Liver (tissue), 9 donors: ENCODE measurements around the gene RAPGEF4. TPM values are rescaled to one million over a fixed set of nuclear protein-coding genes. Genes with fewer than 3 reads are reported as not detected.

ENCODE experiments used
- DNase-seq: peaks from one replicate; pipeline ENCODE4 v3.0.0-alpha.2; 2017; ENCODE audit warnings: low spot score
- H3K27ac ChIP-seq, 2 donors: one replicate each; pipeline ENCODE4 v1.7.0; 2013; ENCODE audit warnings: inconsistent platforms in 2 of 2, low read length in 2 of 2, control low read depth in 1 of 2, low read depth in 1 of 2, mild to moderate bottlenecking in 1 of 2
- H3K27me3 ChIP-seq, 4 donors: one replicate each; pipeline versions ENCODE4 v1.6.1 to v1.7.0; 2013; ENCODE audit warnings: low read length in 3 of 4, inconsistent platforms in 1 of 4, mild to moderate bottlenecking in 1 of 4, moderate library complexity in 1 of 4; ENCODE audit not compliant: control insufficient read depth in 4 of 4, insufficient read depth in 4 of 4
- H3K36me3 ChIP-seq, 4 donors: one replicate each; pipeline versions ENCODE4 v1.6.1 to v1.7.0; 2013; ENCODE audit warnings: low read length in 3 of 4, mild to moderate bottlenecking in 3 of 4, low read depth in 1 of 4, moderate library complexity in 1 of 4; ENCODE audit not compliant: control insufficient read depth in 4 of 4, insufficient read depth in 3 of 4
- H3K4me1 ChIP-seq, 4 donors: one replicate each; pipeline versions ENCODE4 v1.6.1 to v1.7.0; 2013; ENCODE audit warnings: low read length in 3 of 4, mild to moderate bottlenecking in 3 of 4, moderate library complexity in 1 of 4; ENCODE audit not compliant: control insufficient read depth in 4 of 4, insufficient read depth in 4 of 4
- H3K4me3 ChIP-seq, 3 donors: one replicate each; pipeline versions ENCODE4 v1.6.1 to v1.7.0; 2013; ENCODE audit warnings: low read length in 3 of 3, control low read depth in 1 of 3, low read depth in 1 of 3, mild to moderate bottlenecking in 1 of 3
- H3K9ac ChIP-seq, 2 donors: one replicate each; pipeline ENCODE4 v1.7.0; 2013; ENCODE audit warnings: low read length in 2 of 2, mild to moderate bottlenecking in 2 of 2, moderate library complexity in 2 of 2, control low read depth in 1 of 2, low read depth in 1 of 2
- H3K9me3 ChIP-seq, 4 donors: one replicate each; pipeline versions ENCODE4 v1.6.1 to v1.7.0; 2013; ENCODE audit warnings: low read length in 3 of 4; ENCODE audit not compliant: control insufficient read depth in 4 of 4
- ATF3 ChIP-seq: IDR thresholded peaks from 2 replicates; pipeline ENCODE4 v1.6.1; 2016; ENCODE audit warnings: antibody characterized with exemption
- CTCF ChIP-seq: fragments of 150-350 bp; IDR thresholded peaks from 2 replicates; pipeline ENCODE4 v1.5.1; 2017; ENCODE audit warnings: improper control_type of control experiment, low read depth, low read length; ENCODE audit not compliant: missing input control
- EGR1 ChIP-seq, 2 donors: IDR thresholded peaks; 2 replicates each; pipeline ENCODE4 v1.6.1; 2016 to 2018; ENCODE audit warnings: antibody characterized with exemption in 2 of 2, low read depth in 2 of 2
- FOXA1 ChIP-seq: IDR thresholded peaks from 2 replicates; pipeline ENCODE4 v1.6.1; 2016; ENCODE audit warnings: antibody characterized with exemption
- FOXA2 ChIP-seq: IDR thresholded peaks from 2 replicates; pipeline ENCODE4 v1.6.1; 2016; ENCODE audit warnings: antibody characterized with exemption
- GABPA ChIP-seq, 2 donors: IDR thresholded peaks in 1 of 2; conservative IDR thresholded peaks in 1 of 2; 2 replicates each; pipeline ENCODE4 v1.6.1; 2016; ENCODE audit warnings: antibody characterized with exemption in 2 of 2, mild to moderate bottlenecking in 1 of 2, moderate library complexity in 1 of 2
- HNF4A ChIP-seq, 2 donors: conservative IDR thresholded peaks; 2 replicates each; pipeline ENCODE4 v1.6.1; 2016; ENCODE audit warnings: antibody characterized with exemption in 2 of 2, mild to moderate bottlenecking in 2 of 2
- HNF4G ChIP-seq: IDR thresholded peaks from 2 replicates; pipeline ENCODE4 v1.6.1; 2016; ENCODE audit warnings: antibody characterized with exemption
- JUND ChIP-seq, 2 donors: IDR thresholded peaks; 2 replicates each; pipeline ENCODE4 v1.6.1; 2016; ENCODE audit warnings: antibody characterized with exemption in 2 of 2
- MAX ChIP-seq: IDR thresholded peaks from 2 replicates; pipeline ENCODE4 v1.6.1; 2016; ENCODE audit warnings: antibody characterized with exemption
- NR2F2 ChIP-seq: IDR thresholded peaks from 2 replicates; pipeline ENCODE4 v1.6.1; 2016; ENCODE audit warnings: antibody characterized with exemption
- RAD21 ChIP-seq, 2 donors: IDR thresholded peaks; 2 replicates each; pipeline ENCODE4 v1.6.1; 2016; ENCODE audit warnings: antibody characterized with exemption in 2 of 2, mild to moderate bottlenecking in 2 of 2
- REST ChIP-seq: IDR thresholded peaks from 2 replicates; pipeline ENCODE4 v1.6.1; 2016; ENCODE audit warnings: antibody characterized with exemption, mild to moderate bottlenecking
- RXRA ChIP-seq, 2 donors: IDR thresholded peaks; 2 replicates each; pipeline ENCODE4 v1.6.1; 2017 to 2018; ENCODE audit warnings: antibody characterized with exemption in 2 of 2, mild to moderate bottlenecking in 1 of 2
- SP1 ChIP-seq: IDR thresholded peaks from 2 replicates; pipeline ENCODE4 v1.6.1; 2018; ENCODE audit warnings: antibody characterized with exemption, mild to moderate bottlenecking
- TAF1 ChIP-seq: conservative IDR thresholded peaks from 2 replicates; pipeline ENCODE4 v1.6.1; 2016; ENCODE audit warnings: antibody characterized with exemption, mild to moderate bottlenecking
- YY1 ChIP-seq: IDR thresholded peaks from 2 replicates; pipeline ENCODE4 v1.6.1; 2016; ENCODE audit warnings: antibody characterized with exemption, mild to moderate bottlenecking
- ZBTB33 ChIP-seq: IDR thresholded peaks from 2 replicates; pipeline ENCODE4 v1.6.1; 2016; ENCODE audit warnings: antibody characterized with exemption
- WGBS: extraction: QIAGEN DNeasy Blood & Tissue Kit; methylation state at CpG from one replicate; pipeline ENCODE4 v1.1.7; 2013; 5-methylcytosine and 5-hydroxymethylcytosine counted together
- polyA plus RNA-seq, 2 donors: library from polyadenylated mRNA; stranded (reverse) in 1 of 2; unstranded in 1 of 2; fragments of 200-250 nt in 1 of 2; fragments of >200 nt in 1 of 2; fragmentation: Nextera tagmentation in 1 of 2; extraction: Ambion mirVana in 1 of 2; gene quantifications; one replicate each; pipeline versions ENCODE4 v1.2.1 to v1.2.3, GENCODE V29; 2013 to 2015
- total RNA-seq, 2 donors: library from RNA; depleted of rRNA; stranded (reverse); fragments of >200 nt; gene quantifications; one replicate each; pipeline ENCODE4 v1.2.3, GENCODE V29; 2014
- donor health status: healthy.
- donor health status: healthy.
- donor health status: healthy.
- donor health status: healthy.
- donor health status: healthy.

Gene RAPGEF4
- total and polyA plus RNA-seq, 4 donors, result 1.5 to 18.2 (median 8.3) TPM

- no peaks in the 10 kb centered on the region for H3K27me3 ChIP-seq
- H3K4me1 ChIP-seq, result no peaks in the 10 kb centered on the region
- WGBS, result 79% methylated on average over 1 of the region's 1 CpG
- no peak for DNase-seq
- H3K36me3 ChIP-seq, result no peaks in the 10 kb centered on the region
- H3K4me3 ChIP-seq, result no peak overlapping the region
- no peaks in the 10 kb centered on the region for H3K9me3 ChIP-seq
- no peak overlapping the region for H3K9ac ChIP-seq
- no peak overlapping the region for H3K27ac ChIP-seq
- TF ChIP-seq EGR1 (IDR thresholded peaks at IDR 0.05; ENCODE audit: low read depth in 2 of 2), result no peak
- TF ChIP-seq RXRA (IDR thresholded peaks at IDR 0.05), result no peak
- TF ChIP-seq MAX, result no peak
- no peak for TF ChIP-seq REST
- TF ChIP-seq ATF3, result no peak
- TF ChIP-seq YY1, result no peak
- no peak for TF ChIP-seq GABPA (IDR thresholded peaks at IDR 0.05 in 1 of 2, conservative IDR thresholded peaks at IDR 0.05 in 1 of 2)
- TF ChIP-seq ZBTB33, result no peak
- TF ChIP-seq JUND (IDR thresholded peaks at IDR 0.05), result no peak
- no peak for TF ChIP-seq FOXA1
- TF ChIP-seq HNF4G, result no peak
- no peak for TF ChIP-seq FOXA2
- no peak for TF ChIP-seq TAF1
- TF ChIP-seq HNF4A (conservative IDR thresholded peaks at IDR 0.05), result no peak
- TF ChIP-seq SP1, result no peak
- TF ChIP-seq CTCF, result no peak
- TF ChIP-seq NR2F2, result no peak
- TF ChIP-seq RAD21 (IDR thresholded peaks at IDR 0.05), result no peak
Measured at GRCh38 chr2:172701250-172701649, 34.4 kb upstream of the RAPGEF4 start.
